T-helper 17 cell (primary cell): ENCODE data around the gene WNT9A. TPM values are rescaled to one million over a fixed set of nuclear protein-coding genes. Genes with fewer than 3 reads are reported as not detected.

Experiments
- ATAC-seq: fragments of 150-1000 bp; cut with Tn5 transposase; 2 replicates; pipeline ENCODE4 v1.10.0; 2021; ENCODE audit warnings: mild to moderate bottlenecking, moderate library complexity
- DNase-seq, 3 donors: peaks; one replicate each; pipeline versions ENCODE4 v3.0.0 to v3.0.0-alpha.2; 2020 to 2021
- H3K9me3 ChIP-seq: one replicate; pipeline ENCODE4 v1.7.0; 2013; ENCODE audit warnings: low read length, mild to moderate bottlenecking; ENCODE audit not compliant: control insufficient read depth, poor library complexity, severe bottlenecking
- H3K27ac Mint-ChIP-seq: one replicate; pipeline ENCODE4 v1.8.0; 2022; ENCODE audit warnings: mild to moderate bottlenecking, moderate library complexity, mixed read lengths
- H3K27me3 Mint-ChIP-seq: one replicate; pipeline ENCODE4 v1.8.0; 2022; ENCODE audit warnings: mixed read lengths
- H3K36me3 Mint-ChIP-seq: one replicate; pipeline ENCODE4 v1.8.0; 2022; ENCODE audit warnings: low read depth, mixed read lengths
- H3K4me1 Mint-ChIP-seq: one replicate; pipeline ENCODE4 v1.8.0; 2022; ENCODE audit warnings: mild to moderate bottlenecking, mixed read lengths
- H3K4me3 Mint-ChIP-seq: one replicate; pipeline ENCODE4 v1.8.0; 2022; ENCODE audit warnings: mild to moderate bottlenecking, moderate library complexity, mixed read lengths
- total RNA-seq, 4 donors: library from RNA in 2 of 4; stranded (reverse) in 2 of 4; gene quantifications; one replicate each; pipeline ENCODE4 v1.2.3 and lab custom pipeline; 2022 to 2026

The WNT9A gene
- total RNA-seq, 2 donors from 2014 or later = 0.10 to 0.18 TPM

- no peak for ATAC-seq
Measured at GRCh38 chr1:227920896-227921295, 26.8 kb downstream of the WNT9A start.

GRCh38 chr1:227920426-227920825, 27.3 kb downstream of the WNT9A start:
- Mint-ChIP-seq H3K27ac (no peak overlapping the region), H3K27me3 (peaks cover 8% of the 10 kb centered on the region), H3K4me3 (no peak overlapping the region), H3K36me3 (no peaks in the 10 kb centered on the region), H3K4me1 (peaks cover 6% of the 10 kb centered on the region)
- DNase-seq (no peak), ATAC-seq (no peak)
- H3K9me3 ChIP-seq = no peaks in the 10 kb centered on the region

More at GRCh38 chr1:227920896-227921295, 26.8 kb downstream of the WNT9A start:
- Mint-ChIP-seq H3K27ac (no peak overlapping the region), H3K4me3 (no peak overlapping the region), H3K36me3 (no peaks in the 10 kb centered on the region), H3K27me3 (peaks cover 8% of the 10 kb centered on the region), H3K4me1 (peaks cover 6% of the 10 kb centered on the region)
- H3K9me3 ChIP-seq = no peaks in the 10 kb centered on the region
- DNase-seq = no peak

GRCh38 chr1:227919906-227920305, 27.8 kb downstream of the WNT9A start:
- Mint-ChIP-seq H3K36me3 (no peaks in the 10 kb centered on the region), H3K27me3 (peaks cover 8% of the 10 kb centered on the region), H3K4me3 (no peak overlapping the region), H3K27ac (no peak overlapping the region), H3K4me1 (peaks cover 6% of the 10 kb centered on the region)
- H3K9me3 ChIP-seq = no peaks in the 10 kb centered on the region
- no peak for DNase-seq
- ATAC-seq = no peak

GRCh38 chr1:227918736-227919135, 29.0 kb downstream of the WNT9A start:
- DNase-seq (no peak), ATAC-seq (no peak)
- H3K36me3 Mint-ChIP-seq = no peaks in the 10 kb centered on the region
- peaks cover 8% of the 10 kb centered on the region for H3K27me3 Mint-ChIP-seq
- peak overlapping the region; percentile 11 for H3K27ac Mint-ChIP-seq
- no peaks in the 10 kb centered on the region for H3K9me3 ChIP-seq
- no peak overlapping the region for H3K4me3 Mint-ChIP-seq
- H3K4me1 Mint-ChIP-seq = peaks cover 6% of the 10 kb centered on the region

GRCh38 chr1:227918083-227918700, 29.5 kb downstream of the WNT9A start:
- peaks cover 8% of the 10 kb centered on the region for H3K27me3 Mint-ChIP-seq
- peak overlapping the region; percentile 11 for H3K27ac Mint-ChIP-seq
- H3K4me3 Mint-ChIP-seq = no peak overlapping the region
- H3K36me3 Mint-ChIP-seq = no peaks in the 10 kb centered on the region
- peaks cover 6% of the 10 kb centered on the region for H3K4me1 Mint-ChIP-seq
- no peak for DNase-seq
- no peaks in the 10 kb centered on the region for H3K9me3 ChIP-seq
- ATAC-seq = no peak

- H3K9me3 ChIP-seq = no peaks in the 10 kb centered on the region
- DNase-seq (no peak), ATAC-seq (no peak)
- H3K27me3 Mint-ChIP-seq = peaks cover 8% of the 10 kb centered on the region
- peaks cover 6% of the 10 kb centered on the region for H3K4me1 Mint-ChIP-seq
- H3K4me3 Mint-ChIP-seq = no peak overlapping the region
- peak overlapping the region; percentile 11 for H3K27ac Mint-ChIP-seq
- no peaks in the 10 kb centered on the region for H3K36me3 Mint-ChIP-seq
Measured at GRCh38 chr1:227917081-227917950, 30.4 kb downstream of the WNT9A start.

GRCh38 chr1:227916655-227917054, 31.1 kb downstream of the WNT9A start:
- H3K9me3 ChIP-seq = no peaks in the 10 kb centered on the region
- DNase-seq (no peak), ATAC-seq (no peak)
- peaks cover 6% of the 10 kb centered on the region for H3K4me1 Mint-ChIP-seq
- H3K4me3 Mint-ChIP-seq = no peak overlapping the region
- H3K27me3 Mint-ChIP-seq = peaks cover 8% of the 10 kb centered on the region
- no peak overlapping the region for H3K27ac Mint-ChIP-seq
- H3K36me3 Mint-ChIP-seq = no peaks in the 10 kb centered on the region

- ATAC-seq (no peak), DNase-seq (no peak)
- Mint-ChIP-seq H3K4me3 (no peak overlapping the region), H3K36me3 (no peaks in the 10 kb centered on the region), H3K4me1 (peaks cover 6% of the 10 kb centered on the region), H3K27me3 (peaks cover 8% of the 10 kb centered on the region), H3K27ac (no peak overlapping the region)
- H3K9me3 ChIP-seq = no peaks in the 10 kb centered on the region
Measured at GRCh38 chr1:227915564-227916553, 31.9 kb downstream of the WNT9A start.

GRCh38 chr1:227914801-227915563, 32.8 kb downstream of the WNT9A start:
- H3K9me3 ChIP-seq = no peaks in the 10 kb centered on the region
- Mint-ChIP-seq H3K4me1 (peaks cover 6% of the 10 kb centered on the region), H3K36me3 (no peaks in the 10 kb centered on the region), H3K27ac (no peak overlapping the region), H3K4me3 (no peak overlapping the region), H3K27me3 (peaks cover 8% of the 10 kb centered on the region)
- no peak for ATAC-seq
- DNase-seq = no peak

- DNase-seq (no peak), ATAC-seq (no peak)
- H3K9me3 ChIP-seq = no peaks in the 10 kb centered on the region
- Mint-ChIP-seq H3K36me3 (no peaks in the 10 kb centered on the region), H3K27ac (no peak overlapping the region), H3K4me3 (no peak overlapping the region), H3K4me1 (peaks cover 2% of the 10 kb centered on the region), H3K27me3 (peaks cover under 1% of the 10 kb centered on the region)
Measured at GRCh38 chr1:227913764-227914721, 33.7 kb downstream of the WNT9A start.

GRCh38 chr1:227913396-227913763, 34.4 kb downstream of the WNT9A start:
- Mint-ChIP-seq H3K27ac (no peak overlapping the region), H3K27me3 (no peaks in the 10 kb centered on the region), H3K4me3 (no peak overlapping the region), H3K4me1 (peaks cover 5% of the 10 kb centered on the region), H3K36me3 (no peaks in the 10 kb centered on the region)
- H3K9me3 ChIP-seq = no peaks in the 10 kb centered on the region
- no peak for DNase-seq
- no peak for ATAC-seq

GRCh38 chr1:227912866-227913265, 34.9 kb downstream of the WNT9A start:
- ATAC-seq = no peak
- Mint-ChIP-seq H3K4me3 (no peak overlapping the region), H3K4me1 (peaks cover 5% of the 10 kb centered on the region), H3K27ac (peak overlapping the region; percentile 25), H3K27me3 (no peaks in the 10 kb centered on the region), H3K36me3 (no peaks in the 10 kb centered on the region)
- no peaks in the 10 kb centered on the region for H3K9me3 ChIP-seq
- DNase-seq = no peak
